T-helper 1 cell treated with Interleukin-12 subunit alpha and Interleukin-12 subunit beta and Interleukin-4 antibody, amounts not matched to agents 30 μg/mL and 1 μg/mL, for 36 hours (primary cell): ENCODE results near the gene CCDC122.

Experiments used
- H3K27ac Mint-ChIP-seq: one replicate; pipeline ENCODE4 v1.8.0; 2021; ENCODE audit warnings: mild to moderate bottlenecking, mixed read lengths
- H3K27me3 Mint-ChIP-seq: one replicate; pipeline ENCODE4 v1.8.0; 2021; ENCODE audit warnings: low read depth, mixed read lengths
- H3K36me3 Mint-ChIP-seq: one replicate; pipeline ENCODE4 v1.8.0; 2021; ENCODE audit warnings: low read depth, mixed read lengths
- H3K4me1 Mint-ChIP-seq: one replicate; pipeline ENCODE4 v1.8.0; 2021; ENCODE audit warnings: low read depth, mixed read lengths
- H3K4me3 Mint-ChIP-seq: one replicate; pipeline ENCODE4 v1.8.0; 2021; ENCODE audit warnings: mild to moderate bottlenecking, moderate library complexity, mixed read lengths
- H3K9me3 Mint-ChIP-seq: one replicate; pipeline ENCODE4 v1.8.0; 2021; ENCODE audit warnings: mixed read lengths

Gene CCDC122

GRCh38 chr13:43878892-43879754 is at the start of gene CCDC122:
Gene CCDC122 (minus strand): TSS chr13:43879740. CDS start chr13:43869376, 10,364 bp downstream.
- Mint-ChIP-seq H3K36me3 (peaks cover 9% of the 10 kb centered on the region), H3K4me1 (peaks cover 12% of the 10 kb centered on the region), H3K27me3 (peaks cover 14% of the 10 kb centered on the region), H3K27ac (peak within 1 kb of the TSS; percentile 82), H3K4me3 (peak within 1 kb of the TSS; percentile 85), H3K9me3 (no peaks in the 10 kb centered on the region)

- H3K27me3 Mint-ChIP-seq, result peaks cover 29% of the 10 kb centered on the region
- no peaks in the 10 kb centered on the region for H3K36me3 Mint-ChIP-seq
Observed at GRCh38 chr13:43924549-43925245, 45.2 kb upstream of the CCDC122 start.

GRCh38 chr13:43920965-43921674 is 41.6 kb upstream of the CCDC122 start:
- no peaks in the 10 kb centered on the region for H3K36me3 Mint-ChIP-seq
- no peaks in the 10 kb centered on the region for H3K9me3 Mint-ChIP-seq
- no peak overlapping the region for H3K27ac Mint-ChIP-seq
- no peaks in the 10 kb centered on the region for H3K4me1 Mint-ChIP-seq
- H3K4me3 Mint-ChIP-seq, result no peak overlapping the region
- H3K27me3 Mint-ChIP-seq, result peaks cover 39% of the 10 kb centered on the region

More at GRCh38 chr13:43924549-43925245, 45.2 kb upstream of the CCDC122 start:
- Mint-ChIP-seq H3K9me3 (no peaks in the 10 kb centered on the region), H3K4me1 (no peaks in the 10 kb centered on the region), H3K27ac (no peak overlapping the region), H3K4me3 (no peak overlapping the region)

GRCh38 chr13:43918636-43919035 is 39.1 kb upstream of the CCDC122 start:
- H3K27me3 Mint-ChIP-seq, result peaks cover 33% of the 10 kb centered on the region
- no peaks in the 10 kb centered on the region for H3K36me3 Mint-ChIP-seq
- H3K27ac Mint-ChIP-seq, result no peak overlapping the region
- no peak overlapping the region for H3K4me3 Mint-ChIP-seq
- H3K9me3 Mint-ChIP-seq, result no peaks in the 10 kb centered on the region
- no peaks in the 10 kb centered on the region for H3K4me1 Mint-ChIP-seq

GRCh38 chr13:43916828-43917227 is 37.3 kb upstream of the CCDC122 start:
- H3K27me3 Mint-ChIP-seq, result peaks cover 41% of the 10 kb centered on the region
- no peak overlapping the region for H3K4me3 Mint-ChIP-seq

GRCh38 chr13:43915451-43915850 is 35.9 kb upstream of the CCDC122 start:
- no peaks in the 10 kb centered on the region for H3K9me3 Mint-ChIP-seq
- H3K36me3 Mint-ChIP-seq, result no peaks in the 10 kb centered on the region
- peaks cover 30% of the 10 kb centered on the region for H3K27me3 Mint-ChIP-seq
- no peak overlapping the region for H3K27ac Mint-ChIP-seq
- H3K4me1 Mint-ChIP-seq, result no peaks in the 10 kb centered on the region
- H3K4me3 Mint-ChIP-seq, result no peak overlapping the region

More at GRCh38 chr13:43916828-43917227, 37.3 kb upstream of the CCDC122 start:
- no peaks in the 10 kb centered on the region for H3K9me3 Mint-ChIP-seq
- H3K36me3 Mint-ChIP-seq, result no peaks in the 10 kb centered on the region
- no peak overlapping the region for H3K27ac Mint-ChIP-seq
- H3K4me1 Mint-ChIP-seq, result no peaks in the 10 kb centered on the region

GRCh38 chr13:43911871-43912270 is 32.3 kb upstream of the CCDC122 start:
- H3K27ac Mint-ChIP-seq, result no peak overlapping the region
- no peak overlapping the region for H3K4me3 Mint-ChIP-seq
- H3K27me3 Mint-ChIP-seq, result peaks cover 22% of the 10 kb centered on the region
- no peaks in the 10 kb centered on the region for H3K4me1 Mint-ChIP-seq
- H3K9me3 Mint-ChIP-seq, result no peaks in the 10 kb centered on the region
- H3K36me3 Mint-ChIP-seq, result no peaks in the 10 kb centered on the region

- Mint-ChIP-seq H3K27me3 (peaks cover 24% of the 10 kb centered on the region), H3K36me3 (no peaks in the 10 kb centered on the region), H3K27ac (no peak overlapping the region), H3K4me3 (no peak overlapping the region), H3K4me1 (no peaks in the 10 kb centered on the region), H3K9me3 (no peaks in the 10 kb centered on the region)
Observed at GRCh38 chr13:43911278-43911677, 31.7 kb upstream of the CCDC122 start.

GRCh38 chr13:43910856-43911255 is 31.3 kb upstream of the CCDC122 start:
- no peak overlapping the region for H3K27ac Mint-ChIP-seq
- no peaks in the 10 kb centered on the region for H3K36me3 Mint-ChIP-seq
- peaks cover 25% of the 10 kb centered on the region for H3K27me3 Mint-ChIP-seq
- no peaks in the 10 kb centered on the region for H3K9me3 Mint-ChIP-seq
- no peak overlapping the region for H3K4me3 Mint-ChIP-seq
- H3K4me1 Mint-ChIP-seq, result no peaks in the 10 kb centered on the region

GRCh38 chr13:43908156-43909126 is 28.9 kb upstream of the CCDC122 start:
- H3K36me3 Mint-ChIP-seq, result no peaks in the 10 kb centered on the region
- H3K9me3 Mint-ChIP-seq, result no peaks in the 10 kb centered on the region
- H3K4me1 Mint-ChIP-seq, result no peaks in the 10 kb centered on the region
- H3K27me3 Mint-ChIP-seq, result peaks cover 32% of the 10 kb centered on the region
- no peak overlapping the region for H3K27ac Mint-ChIP-seq
- no peak overlapping the region for H3K4me3 Mint-ChIP-seq

- H3K36me3 Mint-ChIP-seq, result no peaks in the 10 kb centered on the region
- no peak overlapping the region for H3K27ac Mint-ChIP-seq
- peaks cover 28% of the 10 kb centered on the region for H3K27me3 Mint-ChIP-seq
- no peaks in the 10 kb centered on the region for H3K9me3 Mint-ChIP-seq
- no peaks in the 10 kb centered on the region for H3K4me1 Mint-ChIP-seq
- H3K4me3 Mint-ChIP-seq, result no peak overlapping the region
Observed at GRCh38 chr13:43905435-43906031, 26.0 kb upstream of the CCDC122 start.

- no peaks in the 10 kb centered on the region for H3K9me3 Mint-ChIP-seq
- no peak overlapping the region for H3K27ac Mint-ChIP-seq
- peaks cover 3% of the 10 kb centered on the region for H3K27me3 Mint-ChIP-seq
- H3K36me3 Mint-ChIP-seq, result peaks cover 2% of the 10 kb centered on the region
- H3K4me3 Mint-ChIP-seq, result no peak overlapping the region
- no peaks in the 10 kb centered on the region for H3K4me1 Mint-ChIP-seq
Observed at GRCh38 chr13:43895940-43896339, 16.4 kb upstream of the CCDC122 start.

- Mint-ChIP-seq H3K27ac (no peak overlapping the region), H3K36me3 (peaks cover 2% of the 10 kb centered on the region), H3K27me3 (peaks cover under 1% of the 10 kb centered on the region), H3K4me1 (no peaks in the 10 kb centered on the region), H3K4me3 (no peak overlapping the region), H3K9me3 (no peaks in the 10 kb centered on the region)
Observed at GRCh38 chr13:43894438-43894837, 14.9 kb upstream of the CCDC122 start.
